ENCODE measurements around the gene FGFR3.
"Not testable (repeated sequence)": the region's sequence is repeated elsewhere in the genome, so short reads cannot be mapped to it uniquely, and the experiment has no call there.

Gene FGFR3

DNA sequence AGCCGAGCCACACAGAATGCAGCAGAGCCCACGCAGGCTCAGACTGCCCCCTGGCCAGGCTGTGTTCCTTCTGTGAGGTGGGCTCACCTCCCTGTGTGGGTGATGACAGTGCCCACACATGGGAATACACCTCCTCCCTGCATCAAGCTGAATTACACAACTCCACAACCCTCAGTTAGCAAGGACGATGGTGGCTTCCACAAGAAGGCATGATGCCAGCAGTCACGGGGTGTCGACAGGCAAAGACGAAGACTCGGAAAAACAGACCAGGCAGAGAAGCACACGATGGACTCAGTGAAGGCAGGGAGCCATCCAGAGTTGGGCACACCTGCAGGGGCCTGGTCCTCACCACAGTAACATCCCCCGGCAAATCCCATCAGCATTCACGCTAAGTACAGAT, 50.8 kb downstream of the FGFR3 start:
- DNase-seq: no peak

DNA sequence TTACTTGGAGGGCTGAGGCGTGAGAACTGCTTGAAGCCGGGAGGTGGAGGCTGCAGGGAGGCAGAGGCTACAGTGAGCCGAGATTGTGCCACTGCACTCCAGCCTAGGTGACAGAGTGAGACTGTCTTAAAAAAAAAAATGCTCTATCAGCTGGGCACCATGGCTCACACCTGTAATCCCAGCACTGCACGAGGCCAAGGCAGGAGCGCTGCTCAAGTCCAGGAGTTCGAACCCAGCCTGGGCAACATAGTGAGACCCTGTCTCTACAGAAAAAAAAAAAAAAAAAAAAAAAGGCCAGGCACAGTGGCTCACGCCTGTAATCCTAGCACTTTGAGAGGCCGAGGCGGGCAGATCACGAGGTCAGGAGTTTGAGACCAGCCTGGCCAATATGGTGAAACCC, 51.5 kb downstream of the FGFR3 start:
- not testable (repeated sequence) for DNase-seq

DNA sequence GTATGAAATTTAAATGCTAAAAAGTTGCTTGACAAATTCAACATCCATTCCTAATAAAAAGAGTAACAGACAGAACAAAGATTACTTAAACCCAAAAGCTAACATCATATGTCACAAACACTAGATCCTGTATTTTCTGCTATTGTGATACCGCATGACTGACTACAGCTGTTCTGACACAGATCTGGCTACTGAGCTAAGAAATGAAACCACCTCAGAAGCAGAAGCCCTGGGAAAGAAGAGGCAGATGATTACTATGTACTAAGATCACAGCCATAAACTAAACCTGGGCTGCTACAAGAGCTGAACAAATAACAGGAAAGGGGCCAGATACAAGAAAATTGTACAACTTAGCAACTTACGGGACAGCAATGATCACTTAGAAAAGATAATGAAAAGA, 53.5 kb downstream of the FGFR3 start:
- DNase-seq: no peak

DNA sequence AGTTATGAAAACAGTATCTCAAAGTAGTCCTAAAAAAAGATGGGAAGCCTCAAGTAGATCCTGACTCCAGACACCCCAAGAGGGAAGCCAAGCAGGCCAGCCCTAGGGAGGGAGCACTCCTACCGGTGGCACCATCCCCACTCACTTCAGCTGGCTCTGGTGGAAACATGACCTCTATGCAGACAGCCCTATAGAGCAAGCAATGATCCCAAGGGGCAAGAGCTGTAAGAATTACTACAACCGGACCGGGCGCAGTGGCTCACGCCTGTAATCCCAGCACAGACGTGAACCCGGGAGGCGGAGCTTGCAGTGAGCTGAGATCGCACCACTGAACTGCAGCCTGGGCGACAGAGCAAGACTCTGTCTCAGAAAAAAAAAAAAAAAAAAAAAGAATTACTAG, 57.2 kb downstream of the FGFR3 start:
- DNase-seq: no peak

DNA sequence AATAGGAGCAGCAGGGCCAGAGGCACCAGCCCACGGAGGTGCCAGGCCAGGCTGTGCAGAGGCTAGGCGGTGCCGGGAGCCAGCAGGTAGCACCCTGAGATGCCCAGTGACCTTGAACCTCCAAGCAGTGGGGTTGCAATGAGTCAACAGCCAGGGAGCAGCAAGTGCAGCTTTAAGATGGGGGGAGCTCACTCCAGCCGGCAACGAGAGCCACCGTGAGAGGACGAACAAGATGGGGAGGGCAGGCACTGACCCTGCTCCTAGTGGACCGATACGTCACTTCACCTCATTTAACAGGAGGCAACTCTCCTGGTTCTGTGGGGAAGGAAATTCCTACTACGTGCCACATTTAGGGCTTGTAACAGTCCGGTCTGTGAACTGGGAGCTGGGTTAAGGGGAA, 58.1 kb downstream of the FGFR3 start:
- no peak for DNase-seq

DNA sequence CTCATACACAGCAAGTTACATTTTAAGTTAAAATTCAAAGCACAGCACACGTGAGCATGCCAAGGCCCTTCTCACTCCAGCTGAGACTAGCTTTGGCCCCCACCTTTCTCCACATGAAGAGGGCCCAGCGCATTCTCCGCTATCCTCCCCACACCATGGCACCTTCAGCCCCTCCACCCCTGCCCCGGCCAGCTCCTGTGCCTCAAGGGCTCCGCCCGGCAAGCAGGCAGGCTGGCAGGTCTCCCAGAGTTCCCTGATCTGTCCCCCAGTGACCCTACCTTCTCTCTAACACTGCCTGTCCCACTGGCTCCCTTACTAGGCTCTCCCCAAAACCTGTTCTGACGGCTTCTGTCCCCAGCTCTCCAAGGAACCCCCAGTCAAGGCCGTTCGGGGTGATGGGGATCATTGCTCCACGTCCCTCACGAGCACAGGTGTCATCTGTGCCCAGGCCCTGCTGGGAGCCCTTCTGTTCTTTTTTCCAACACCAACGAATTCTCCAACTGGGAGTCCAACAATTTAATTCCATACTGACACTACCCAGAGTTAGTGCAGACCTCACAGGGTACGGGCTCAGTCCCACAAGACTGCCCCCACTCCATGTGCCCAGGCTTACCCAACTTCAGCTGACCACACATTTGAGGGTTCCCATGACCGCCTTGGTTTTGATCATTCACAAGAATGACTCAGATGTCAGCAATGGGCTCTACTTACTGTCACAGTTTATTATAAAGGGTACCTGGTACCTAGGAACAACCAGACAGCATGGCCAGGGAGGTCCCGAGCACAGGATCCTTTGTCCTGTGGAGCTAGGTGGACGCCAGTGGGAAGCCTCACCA, 58.7 kb downstream of the FGFR3 start:
- no peak for DNase-seq

DNA sequence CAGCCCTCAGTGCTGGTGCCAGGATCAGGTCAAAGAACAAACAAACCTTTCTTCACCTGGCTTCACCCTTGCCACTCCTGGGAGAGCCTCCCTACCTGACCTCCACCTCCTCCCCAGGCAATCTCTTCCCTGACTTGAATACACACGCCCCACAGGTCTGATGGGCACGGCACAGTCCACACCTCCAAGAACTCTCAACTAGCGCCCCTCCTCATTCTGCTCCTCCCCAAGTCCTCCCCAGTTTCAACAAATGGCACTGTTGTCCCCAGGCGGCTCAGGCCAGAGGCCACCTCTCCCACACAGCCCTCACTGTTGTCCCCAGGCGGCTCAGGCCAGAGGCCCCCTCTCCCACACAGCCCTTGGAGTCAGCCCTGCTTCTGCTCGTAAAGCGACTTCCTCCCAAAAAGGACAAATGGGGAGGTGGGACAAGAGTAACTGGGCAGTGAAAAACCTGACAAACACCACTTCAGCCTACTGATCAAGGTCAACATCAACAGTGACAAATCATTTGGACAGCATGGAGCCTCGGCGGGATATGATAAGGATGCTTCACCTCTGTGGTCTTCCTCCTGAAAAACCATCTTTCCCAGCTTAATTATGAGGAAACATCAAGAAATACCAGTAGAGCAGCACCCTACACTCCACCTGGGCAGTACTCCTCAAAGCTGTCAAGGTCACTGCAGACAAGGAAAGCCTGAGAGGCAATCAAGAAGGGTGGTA, 60.0 kb downstream of the FGFR3 start:
- no peak for DNase-seq

DNA sequence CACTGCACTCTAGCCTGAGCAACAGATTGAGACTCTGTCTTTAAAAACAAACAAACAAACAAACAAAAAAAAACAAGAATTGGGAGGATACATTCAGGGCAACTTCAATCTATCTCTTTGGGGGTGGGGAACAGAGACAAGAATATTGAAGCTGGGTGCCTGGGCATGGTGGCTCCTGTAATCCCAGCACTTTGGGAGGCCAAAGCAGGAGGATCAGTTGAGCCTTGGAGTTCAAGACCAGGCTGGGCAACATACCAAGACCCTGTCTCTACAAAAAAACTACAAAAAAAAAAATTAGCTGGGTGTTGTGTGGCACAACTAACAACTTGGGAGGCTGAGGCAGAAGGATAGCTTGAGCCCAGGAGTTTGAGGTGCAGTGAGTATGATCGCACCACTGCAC, 61.7 kb downstream of the FGFR3 start:
- no peak for DNase-seq

DNA sequence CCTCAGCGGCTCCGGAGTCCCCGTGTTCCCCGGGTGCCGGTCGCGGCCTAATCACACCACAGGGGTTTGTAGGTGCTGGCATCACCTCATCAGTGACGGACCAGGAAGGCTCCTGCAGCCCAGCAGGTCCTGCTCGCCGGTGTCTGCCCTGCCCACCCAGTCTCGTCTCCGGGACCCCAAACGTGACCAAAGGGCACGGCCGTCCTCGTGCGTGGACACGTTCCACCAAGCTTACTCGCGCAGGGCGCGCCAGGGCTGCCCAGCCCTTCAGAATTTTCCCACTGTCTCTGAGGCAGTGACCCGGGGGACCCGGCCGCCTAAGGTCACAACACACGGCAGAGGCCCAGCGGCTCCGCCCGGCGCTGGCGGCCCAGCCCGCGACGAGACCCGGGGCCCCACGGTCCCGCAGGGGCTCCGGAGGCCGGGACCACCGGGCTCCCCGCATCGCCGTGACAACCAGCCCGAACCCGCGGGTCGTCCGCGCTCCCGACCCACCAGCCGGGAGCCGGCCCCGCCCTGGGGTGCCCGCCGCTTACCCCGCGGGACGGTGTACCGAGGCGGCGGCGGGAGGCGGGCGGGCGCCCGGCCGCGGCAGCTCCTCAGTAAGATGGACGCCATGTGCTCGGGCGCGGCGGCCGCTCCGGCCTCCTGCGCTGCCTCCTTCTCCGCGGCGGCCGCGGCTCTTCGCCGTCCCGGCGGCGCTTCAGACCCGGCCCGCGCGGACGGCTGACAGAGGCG, 62.4 kb downstream of the FGFR3 start:
- DNase-seq: no peak

DNA sequence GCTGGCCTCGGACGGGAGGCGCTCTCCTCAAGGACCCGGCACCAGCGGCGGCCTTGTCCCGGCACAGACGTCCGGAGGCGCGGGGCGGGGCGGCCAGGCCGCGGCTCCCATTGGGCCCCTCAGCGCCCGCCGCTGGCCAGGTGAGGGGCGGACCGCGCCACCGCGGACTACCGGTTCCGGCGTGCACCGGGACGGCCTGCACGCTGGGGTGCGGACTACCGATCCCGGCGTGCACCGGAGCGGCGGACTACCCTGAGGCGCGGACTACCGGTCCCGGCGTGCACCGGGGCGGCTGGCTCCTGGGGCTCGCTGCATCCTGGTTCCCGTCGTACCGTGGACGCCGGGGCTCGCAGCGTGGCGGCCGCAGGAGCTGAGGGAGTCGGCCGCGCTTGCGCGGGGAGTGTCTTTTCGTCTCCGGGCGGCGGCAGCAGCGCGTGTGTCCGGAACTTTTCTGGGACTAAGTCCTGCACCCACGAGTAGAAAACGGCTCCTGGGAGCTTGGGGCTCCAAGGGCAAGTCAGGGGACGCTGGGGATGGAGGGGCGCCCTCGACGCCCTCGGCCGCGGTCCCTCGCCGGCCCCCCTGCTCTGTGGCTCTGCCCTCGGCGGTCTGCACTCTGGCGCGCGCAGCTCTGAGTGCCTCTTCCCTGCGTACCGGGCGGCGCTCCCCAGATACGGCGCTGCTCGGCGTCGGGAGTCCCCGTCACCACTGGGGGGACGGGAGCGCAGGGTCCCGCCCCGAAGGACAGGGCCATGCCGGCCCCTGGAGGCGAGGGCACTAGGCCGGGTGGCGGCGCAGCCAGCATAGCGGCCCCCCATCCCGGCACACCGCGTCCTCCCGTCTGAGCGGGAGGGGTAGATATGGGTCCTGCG, 63.2 kb downstream of the FGFR3 start, which contains the start of gene LETM1:
Gene LETM1 (minus strand): TSS at position 86 of the 872 bp plus-strand sequence. CDS start 206 bp downstream, outside the sequence.
- DNase-seq: peak; percentile 89 to 94

DNA sequence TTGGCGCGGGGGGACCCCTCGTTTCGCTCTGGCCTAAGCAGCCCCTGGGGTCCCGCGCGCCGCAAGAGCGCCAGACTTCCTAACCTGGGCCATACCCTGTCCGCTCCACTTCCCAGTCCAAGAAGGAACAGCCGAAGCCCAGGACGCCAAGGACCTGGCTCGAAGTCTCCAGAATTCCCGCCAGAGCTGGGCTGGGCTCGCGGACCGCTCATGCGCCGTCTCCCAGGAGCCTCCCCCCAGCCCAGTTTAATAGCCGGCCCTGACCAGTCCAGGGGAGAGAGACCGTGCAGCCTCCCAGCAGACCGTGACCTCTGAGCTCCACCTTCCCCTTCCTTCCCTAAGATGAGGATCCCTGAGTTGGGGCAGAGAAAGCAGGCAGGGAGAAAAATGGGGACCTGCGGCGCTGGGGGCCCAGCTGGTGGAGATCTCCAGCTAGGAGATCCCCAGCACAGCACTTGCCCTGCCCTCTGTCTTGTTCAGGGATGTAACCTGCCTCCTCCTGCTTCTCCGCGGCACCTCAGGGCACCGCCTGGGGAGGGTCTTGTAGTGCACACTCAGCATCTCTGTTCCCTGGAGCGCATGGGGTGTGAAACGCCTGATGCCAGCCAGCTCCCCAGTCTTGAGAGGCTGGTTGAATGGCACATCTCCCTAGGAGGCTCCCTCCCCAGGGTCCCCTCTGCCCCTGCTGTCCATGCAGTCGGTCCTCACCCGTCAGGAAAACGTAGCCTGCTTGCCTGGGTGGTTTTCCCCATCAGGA, 64.0 kb downstream of the FGFR3 start:
- DNase-seq: no peak

DNA sequence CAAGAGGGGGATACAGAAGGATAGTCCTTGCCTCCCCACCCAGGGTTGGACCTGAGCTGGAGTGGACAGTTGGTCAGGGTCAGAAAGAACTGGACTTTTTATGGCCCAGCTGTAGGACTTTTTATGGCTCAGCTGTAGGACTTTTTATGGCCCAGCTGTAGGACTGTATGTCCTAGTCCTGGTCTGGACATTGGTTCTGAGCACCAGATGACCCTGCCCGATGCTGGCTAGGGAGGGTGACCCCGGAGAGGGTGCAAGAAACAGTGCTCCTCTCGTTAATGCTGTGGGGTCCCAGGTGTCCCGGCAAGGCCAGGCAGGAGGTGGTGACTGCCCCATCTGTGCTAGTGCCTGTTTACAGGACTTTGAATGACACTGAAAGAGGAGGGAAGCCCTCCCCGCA, 64.8 kb downstream of the FGFR3 start:
- DNase-seq: no peak
